AG09309 (cell line): ENCODE measurements around the gene TBX10.

ENCODE experiments used
- DNase-seq: peaks from one replicate; pipeline ENCODE4 v3.0.0-alpha.2; 2010; ENCODE audit warnings: low read depth
- H3K4me3 ChIP-seq: 2 replicates; pipeline ENCODE4 v1.5.1; 2011; ENCODE audit warnings: mild to moderate bottlenecking, low read depth, low read length, moderate library complexity; ENCODE audit not compliant: control insufficient read depth
- CTCF ChIP-seq: IDR thresholded peaks from 2 replicates; pipeline ENCODE4 v1.5.1; 2011; ENCODE audit warnings: mild to moderate bottlenecking, low read depth, low read length, inconsistent platforms; ENCODE audit not compliant: insufficient read depth, control insufficient read depth; ENCODE audit errors: missing control alignments

TBX10 gene

GRCh38 chr11:67610302-67610868 lies 29.2 kb downstream of the TBX10 start:
- TF ChIP-seq CTCF, result no peak
- no peak overlapping the region for H3K4me3 ChIP-seq
- no peak for DNase-seq

DNA sequence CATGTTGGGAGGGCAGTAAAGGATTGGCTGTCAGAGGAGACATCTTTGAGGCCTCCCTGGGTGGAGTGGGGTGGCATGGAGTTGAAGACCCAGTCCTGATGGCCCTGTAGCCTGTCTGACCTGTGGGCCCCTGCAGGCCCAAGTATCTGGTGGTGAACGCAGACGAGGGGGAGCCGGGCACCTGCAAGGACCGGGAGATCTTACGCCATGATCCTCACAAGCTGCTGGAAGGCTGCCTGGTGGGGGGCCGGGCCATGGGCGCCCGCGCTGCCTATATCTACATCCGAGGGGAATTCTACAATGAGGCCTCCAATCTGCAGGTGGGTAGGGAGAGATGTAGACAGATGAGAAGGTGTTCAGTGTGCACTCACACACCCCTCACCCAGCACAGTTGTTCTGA lies 30.2 kb downstream of the TBX10 start:
- no peak overlapping the region for H3K4me3 ChIP-seq
- TF ChIP-seq CTCF, result no peak
- DNase-seq, result no peak

- no peak for DNase-seq
- TF ChIP-seq CTCF, result no peak
- no peak overlapping the region for H3K4me3 ChIP-seq
These were observed 31.1 kb downstream of the TBX10 start for GRCh38 chr11:67608486-67608885.

- TF ChIP-seq CTCF, result no peak
- peak overlapping the region; percentile 98 for H3K4me3 ChIP-seq
- DNase-seq, result no peak
These were observed 32.1 kb downstream of the TBX10 start for GRCh38 chr11:67607507-67607906.

GRCh38 chr11:67606492-67607295 lies 32.9 kb downstream of the TBX10 start, which contains the start of gene NDUFV1:
NDUFV1 (plus strand) TSS chr11:67606936; CDS start chr11:67607005, 69 bp downstream.
- peak; percentile 40 for DNase-seq
- H3K4me3 ChIP-seq, result peak within 1 kb of the TSS; percentile 98
- peak; percentile 49 for TF ChIP-seq CTCF

GRCh38 chr11:67606093-67606491 lies 33.5 kb downstream of the TBX10 start:
- TF ChIP-seq CTCF, result no peak
- peak overlapping the region; percentile 98 for H3K4me3 ChIP-seq
- no peak for DNase-seq
